Epidermal melanocyte (primary cell): ENCODE data around the gene PRKAG2.
"Not testable (repeated sequence)": the region's sequence is repeated elsewhere in the genome, so short reads cannot be mapped to it uniquely, and the experiment has no call there.

ENCODE experiments used
- DNase-seq: peaks from one replicate; pipeline ENCODE4 v3.0.0; 2011; ENCODE audit warnings: low spot score; ENCODE audit not compliant: insufficient read length

PRKAG2 gene

GRCh38 chr7:151566897-151567320 lies 310.0 kb downstream of the PRKAG2 start:
- peak; percentile 23 for DNase-seq

- DNase-seq = no peak
These were observed 311.4 kb downstream of the PRKAG2 start for GRCh38 chr7:151565541-151565940.

GRCh38 chr7:151560243-151560642 lies 316.7 kb downstream of the PRKAG2 start:
- no peak for DNase-seq

- no peak for DNase-seq
These were observed 317.2 kb downstream of the PRKAG2 start for GRCh38 chr7:151559557-151560183.

- DNase-seq = no peak
These were observed 318.3 kb downstream of the PRKAG2 start for GRCh38 chr7:151558575-151558974.

- no peak for DNase-seq
These were observed 320.3 kb downstream of the PRKAG2 start for GRCh38 chr7:151556592-151556991.

GRCh38 chr7:151553356-151553755 lies 323.6 kb downstream of the PRKAG2 start:
- no peak for DNase-seq

- no peak for DNase-seq
These were observed 324.4 kb downstream of the PRKAG2 start for GRCh38 chr7:151552352-151553028.

- DNase-seq = no peak
These were observed 325.1 kb downstream of the PRKAG2 start for GRCh38 chr7:151551820-151552219.

GRCh38 chr7:151550656-151551286 lies 326.1 kb downstream of the PRKAG2 start:
- peak; percentile 70 for DNase-seq

- no peak for DNase-seq
These were observed 327.3 kb downstream of the PRKAG2 start for GRCh38 chr7:151549644-151550043.

GRCh38 chr7:151549083-151549482 lies 327.8 kb downstream of the PRKAG2 start:
- DNase-seq = no peak

GRCh38 chr7:151544183-151544582 lies 332.7 kb downstream of the PRKAG2 start:
- no peak for DNase-seq

GRCh38 chr7:151542606-151543130 lies 334.2 kb downstream of the PRKAG2 start:
- DNase-seq = no peak

- no peak for DNase-seq
These were observed 335.0 kb downstream of the PRKAG2 start for GRCh38 chr7:151541709-151542499.

GRCh38 chr7:151540146-151540545 lies 336.8 kb downstream of the PRKAG2 start:
- DNase-seq = no peak

- DNase-seq = peak; percentile 24
These were observed 337.7 kb downstream of the PRKAG2 start for GRCh38 chr7:151539088-151539671.

GRCh38 chr7:151537818-151538561 lies 338.9 kb downstream of the PRKAG2 start:
- no peak for DNase-seq

GRCh38 chr7:151536178-151536577 lies 340.7 kb downstream of the PRKAG2 start:
- DNase-seq = not testable (repeated sequence)

GRCh38 chr7:151529842-151530241 lies 347.1 kb downstream of the PRKAG2 start:
- DNase-seq = no peak
